GM21717 (cell line): ENCODE results near the gene KRT73.

Experiments used
- ATAC-seq: cut with Tn5 transposase; IDR thresholded peaks from one replicate; pipeline ENCODE4 v1.9.1; 2021; ENCODE audit warnings: mild to moderate bottlenecking, moderate library complexity; ENCODE audit not compliant: unreplicated experiment

KRT73 gene

GRCh38 chr12:52627395-52628110 lies 9.2 kb upstream of the KRT73 start:
- no peak for ATAC-seq

GRCh38 chr12:52622349-52622748 lies 4.0 kb upstream of the KRT73 start:
- no peak for ATAC-seq

GRCh38 chr12:52618866-52619265 lies 507 bp upstream of the KRT73 start:
- no peak for ATAC-seq

- no peak for ATAC-seq
These were observed 965 bp downstream of the KRT73 start for GRCh38 chr12:52617403-52617785.

- ATAC-seq = no peak
These were observed 1.5 kb downstream of the KRT73 start for GRCh38 chr12:52616680-52617402.

- ATAC-seq = no peak
These were observed 2.4 kb downstream of the KRT73 start for GRCh38 chr12:52615912-52616311.

GRCh38 chr12:52615208-52615868 lies 3.0 kb downstream of the KRT73 start:
- ATAC-seq = no peak

GRCh38 chr12:52614381-52615207 lies 3.8 kb downstream of the KRT73 start:
- no peak for ATAC-seq

- ATAC-seq = no peak
These were observed 4.9 kb downstream of the KRT73 start for GRCh38 chr12:52613384-52614030.

- ATAC-seq = no peak
These were observed 5.7 kb downstream of the KRT73 start for GRCh38 chr12:52612431-52613383.

- no peak for ATAC-seq
These were observed 7.3 kb downstream of the KRT73 start for GRCh38 chr12:52611080-52611468.

GRCh38 chr12:52608826-52609630 lies 9.3 kb downstream of the KRT73 start:
- ATAC-seq = no peak

- ATAC-seq = no peak
These were observed 10.2 kb downstream of the KRT73 start for GRCh38 chr12:52608161-52608560.

GRCh38 chr12:52607314-52607713 lies 11.0 kb downstream of the KRT73 start:
- ATAC-seq = no peak

GRCh38 chr12:52606581-52607218 lies 11.7 kb downstream of the KRT73 start:
- no peak for ATAC-seq

- no peak for ATAC-seq
These were observed 12.3 kb downstream of the KRT73 start for GRCh38 chr12:52606096-52606495.

GRCh38 chr12:52605542-52605941 lies 12.8 kb downstream of the KRT73 start:
- no peak for ATAC-seq

GRCh38 chr12:52604859-52605258 lies 13.5 kb downstream of the KRT73 start:
- no peak for ATAC-seq
